ENCODE data around the gene IL23R. TPM values are rescaled to one million over a fixed set of nuclear protein-coding genes. Genes with fewer than 3 reads are reported as not detected.

Gene IL23R
- total RNA-seq, 4 donors from 2014 or later = not detected

GRCh38 chr1:67191668-67192520, 25.6 kb downstream of the IL23R start:
- Histone ChIP-seq H3K4me1 (no peaks in the 10 kb centered on the region), H3K27me3 (no peaks in the 10 kb centered on the region), H3K9me3 (no peaks in the 10 kb centered on the region), H3K4me3 (no peak overlapping the region), H3K36me3 (no peaks in the 10 kb centered on the region), H3K27ac (no peak overlapping the region)
- 58 to 64% methylated on average over 2 of the region's 2 CpGs for WGBS, 2 donors
- no peak for TF ChIP-seq EP300 (IDR thresholded peaks at IDR 0.05)
- no peak for TF ChIP-seq CTCF (IDR thresholded peaks at IDR 0.05)
- no peak for TF ChIP-seq POLR2A (IDR thresholded peaks at IDR 0.05)
- no peak for DNase-seq (ENCODE audit: low spot score in 2 of 2)

DNA sequence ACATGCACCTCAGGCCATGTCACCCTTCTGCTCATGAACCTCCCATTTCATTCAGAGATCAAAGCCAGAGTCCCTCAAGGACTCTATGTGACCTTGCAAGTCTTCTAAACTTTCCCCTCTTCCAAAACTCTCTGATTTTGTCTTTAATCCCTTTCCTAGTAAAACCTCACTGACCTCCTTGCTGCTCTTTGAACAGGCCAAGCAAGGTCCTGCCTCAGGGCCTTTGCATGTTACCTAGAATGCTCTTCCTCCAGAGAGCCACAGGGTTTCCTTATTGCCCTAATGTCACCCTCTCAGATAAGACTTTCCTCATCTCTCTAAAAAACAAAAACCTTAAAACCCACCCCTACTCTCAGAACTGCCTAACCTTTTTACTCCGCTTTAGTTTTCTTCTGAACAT, 26.6 kb downstream of the IL23R start:
- WGBS, 2 donors = 98 to 100% methylated on average over 1 of the region's 1 CpG
- no peak for TF ChIP-seq POLR2A (IDR thresholded peaks at IDR 0.05)
- no peak for TF ChIP-seq EP300 (IDR thresholded peaks at IDR 0.05)
- TF ChIP-seq CTCF (IDR thresholded peaks at IDR 0.05) = no peak

DNA sequence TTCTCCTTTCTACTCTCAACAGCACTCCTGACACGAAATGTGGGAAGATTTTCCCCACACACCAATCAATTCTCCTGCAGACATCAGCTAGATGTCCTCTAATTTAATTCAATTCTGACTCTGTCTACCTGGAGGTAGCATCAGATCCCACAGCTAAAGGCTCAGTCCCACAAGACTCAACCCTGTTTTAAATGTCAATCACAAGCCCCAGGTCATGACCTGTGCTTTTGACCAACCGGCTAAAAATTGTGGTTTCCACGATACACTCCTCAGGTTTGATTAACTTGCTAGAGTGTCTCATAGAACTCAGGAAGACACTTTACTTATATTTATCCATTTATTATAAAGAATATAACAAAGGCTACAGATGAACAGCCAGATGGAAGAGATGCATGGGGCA, 27.4 kb downstream of the IL23R start:
- WGBS, 2 donors = 47 to 50% methylated on average over 3 of the region's 3 CpGs
- DNase-seq (ENCODE audit: low spot score in 2 of 2) = no peak
- Histone ChIP-seq H3K9me3 (no peaks in the 10 kb centered on the region), H3K36me3 (no peaks in the 10 kb centered on the region), H3K4me1 (no peaks in the 10 kb centered on the region), H3K27me3 (no peaks in the 10 kb centered on the region), H3K4me3 (no peak overlapping the region), H3K27ac (no peak overlapping the region)
- TF ChIP-seq CTCF (IDR thresholded peaks at IDR 0.05) (no peak), EP300 (IDR thresholded peaks at IDR 0.05) (no peak), POLR2A (IDR thresholded peaks at IDR 0.05) (no peak)

More for the DNA sequence above, 26.6 kb downstream of the IL23R start:
- no peaks in the 10 kb centered on the region for H3K27me3 ChIP-seq
- no peaks in the 10 kb centered on the region for H3K9me3 ChIP-seq
- DNase-seq (ENCODE audit: low spot score in 2 of 2) = no peak
- H3K4me3 ChIP-seq = no peak overlapping the region
- H3K36me3 ChIP-seq = no peaks in the 10 kb centered on the region
- H3K4me1 ChIP-seq = no peaks in the 10 kb centered on the region
- H3K27ac ChIP-seq = no peak overlapping the region

GRCh38 chr1:67194209-67194863, 28.1 kb downstream of the IL23R start:
- H3K27me3 ChIP-seq = no peaks in the 10 kb centered on the region
- H3K4me3 ChIP-seq = no peak overlapping the region
- H3K9me3 ChIP-seq = no peaks in the 10 kb centered on the region
- no peak overlapping the region for H3K27ac ChIP-seq
- H3K4me1 ChIP-seq = no peaks in the 10 kb centered on the region
- TF ChIP-seq CTCF (IDR thresholded peaks at IDR 0.05) (no peak), POLR2A (IDR thresholded peaks at IDR 0.05) (no peak), EP300 (IDR thresholded peaks at IDR 0.05) (no peak)
- no peak for DNase-seq (ENCODE audit: low spot score in 2 of 2)
- 92 to 95% methylated on average over 2 of the region's 2 CpGs for WGBS, 2 donors
- no peaks in the 10 kb centered on the region for H3K36me3 ChIP-seq

DNA sequence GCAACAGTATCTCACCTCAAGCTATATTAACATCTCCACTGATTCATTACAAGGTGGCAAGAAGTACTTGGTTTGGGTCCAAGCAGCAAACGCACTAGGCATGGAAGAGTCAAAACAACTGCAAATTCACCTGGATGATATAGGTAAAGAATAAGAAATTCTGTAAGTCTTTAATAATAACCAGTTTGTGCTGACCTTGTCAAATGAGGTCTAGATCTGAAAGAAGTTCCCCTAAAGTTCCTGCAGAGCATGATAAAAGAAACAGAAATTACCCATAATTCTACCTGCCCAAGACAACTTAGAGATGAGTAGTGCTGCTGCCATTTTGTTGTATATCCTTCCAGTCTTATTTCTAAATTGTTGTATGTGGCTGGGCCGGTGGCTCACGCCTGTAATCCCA, 34.5 kb downstream of the IL23R start:
- Histone ChIP-seq H3K36me3 (no peaks in the 10 kb centered on the region), H3K27ac (no peak overlapping the region), H3K4me1 (no peaks in the 10 kb centered on the region), H3K27me3 (no peaks in the 10 kb centered on the region), H3K4me3 (no peak overlapping the region), H3K9me3 (no peaks in the 10 kb centered on the region)
- no peak for DNase-seq (ENCODE audit: low spot score in 2 of 2)
- TF ChIP-seq EP300 (IDR thresholded peaks at IDR 0.05) = no peak
- TF ChIP-seq CTCF (IDR thresholded peaks at IDR 0.05) = no peak
- TF ChIP-seq POLR2A (IDR thresholded peaks at IDR 0.05) = no peak
- WGBS, 2 donors = 93 to 94% methylated on average over 3 of the region's 3 CpGs
